ENCODE data around the gene YPEL4. TPM values are rescaled to one million over a fixed set of nuclear protein-coding genes. Genes with fewer than 3 reads are reported as not detected.

The YPEL4 gene
- total RNA-seq, 2 experiments from 2014 or later, result 0.17 to 0.19 TPM

- H3K4me1 Mint-ChIP-seq, result peaks cover 1% of the 10 kb centered on the region
- H3K27me3 Mint-ChIP-seq, result peaks cover 40% of the 10 kb centered on the region
- ChIA-PET CTCF (interaction anchor here (1.2 to 1.3 kb wide), 2 partner anchors 9 to 29 kb away, joined by 3 to 4 read pairs; partner anchors contain the start of gene UBE2L6), POLR2A (no interaction called here)
- H3K9me3 Mint-ChIP-seq, result no peaks in the 10 kb centered on the region
- no peak overlapping the region for H3K4me3 Mint-ChIP-seq
- H3K36me3 Mint-ChIP-seq (ENCODE audit: low read depth), result no peaks in the 10 kb centered on the region
- no peak overlapping the region for H3K27ac Mint-ChIP-seq
- no peak for DNase-seq
Measured at GRCh38 chr11:57596266-57596885, 53.3 kb downstream of the YPEL4 start.

Small RNAs within 50 kb of the gene (microRNA-seq; reads per million reads assigned to microRNA genes)
- gene MIR130A (ENCODE audit: borderline microRNAs expressed, borderline replicate concordance), result 1,301 reads per million, percentile 88 among the genes with 10 or more reads in this experiment

Other genes starting within 250 kb of the YPEL4 start
- 100 to 1,000 TPM in 1 of 2 experiments, 10 to 100 TPM in 1; 98.2 to 104 TPM for gene SLC43A3, start 222.8 kb downstream of the YPEL4 start, total RNA-seq
- gene RTN4RL2, start 189.4 kb downstream of the YPEL4 start, total RNA-seq, result under 1 TPM in 1 of 2 experiments, not detected in 1; 0.35 TPM
- gene SLC43A1, start 134.2 kb downstream of the YPEL4 start, total RNA-seq, result 10 to 100 TPM; 22.9 to 23.4 TPM
- gene TIMM10, start 119.2 kb downstream of the YPEL4 start, total RNA-seq, result 10 to 100 TPM; 87.3 to 97.7 TPM
- not detected for gene SMTNL1, start 112.3 kb downstream of the YPEL4 start, total RNA-seq
- gene UBE2L6, start 82.2 kb downstream of the YPEL4 start, total RNA-seq, result 100 to 1,000 TPM; 303 to 350 TPM
- under 1 TPM in 1 of 2 experiments, not detected in 1; 0.23 TPM for gene SERPING1, start 52.2 kb downstream of the YPEL4 start, total RNA-seq
- gene CLP1, start 7.8 kb upstream of the YPEL4 start, total RNA-seq, result 10 to 100 TPM; 17.1 to 21.2 TPM
- 10 to 100 TPM; 62.9 to 65.5 TPM for gene ZDHHC5, start 18.2 kb upstream of the YPEL4 start, total RNA-seq
- gene MED19, start 62.3 kb upstream of the YPEL4 start, total RNA-seq, result 10 to 100 TPM; 11.8 to 12.2 TPM
- gene TMX2, start 62.7 kb upstream of the YPEL4 start, total RNA-seq, result 10 to 100 TPM; 62.9 to 74.2 TPM
- 100 to 1,000 TPM; 129 to 181 TPM for gene SELENOH, start 91.6 kb upstream of the YPEL4 start, total RNA-seq
- not detected for gene BTBD18, start 101.9 kb upstream of the YPEL4 start, total RNA-seq
- 1 to 10 TPM; 5.1 TPM for gene CTNND1, start 111.9 kb upstream of the YPEL4 start, total RNA-seq